ENCODE measurements around the gene SMIM10L2A.
"Not testable (repeated sequence)": the region's sequence is repeated elsewhere in the genome, so short reads cannot be mapped to it uniquely, and the experiment has no call there.

- not testable (repeated sequence) for TF ChIP-seq CTCF (IDR thresholded peaks at IDR 0.05; ENCODE audit: low read length); EZH2 (optimal IDR thresholded peaks at IDR 0.05; ENCODE audit: low read depth, low read length); EZH2phosphoT487 (IDR thresholded peaks at IDR 0.05; ENCODE audit: low read length)
These were observed 40.0 kb downstream of the SMIM10L2A start for GRCh38 chrX:135461756-135462155.
